Cardiac muscle cell (in vitro differentiated cells and primary cell): ENCODE measurements around the gene CADM1. TPM values are rescaled to one million over a fixed set of nuclear protein-coding genes. Genes with fewer than 3 reads are reported as not detected.
A peak's percentile ranks its signal among the peaks of the same experiment; 100 is the strongest.

Experiments used
- DNase-seq, 2 donors: peaks; one replicate each; pipeline versions ENCODE4 v3.0.0 to v3.0.0-alpha.2; 2010 to 2017; ENCODE audit warnings: low read depth in 1 of 2, low spot score in 1 of 2
- H3K27ac ChIP-seq: fragments of 200-600 bp; sonication (generic); 2 replicates; pipeline ENCODE4 v1.5.1; 2016
- H3K27me3 ChIP-seq: fragments of 200-600 bp; sonication (generic); 2 replicates; pipeline ENCODE4 v1.6.0; 2016; ENCODE audit warnings: control low read depth
- H3K36me3 ChIP-seq: fragments of 200-600 bp; sonication (generic); 2 replicates; pipeline ENCODE4 v1.5.1; 2016; ENCODE audit warnings: control low read depth
- H3K4me1 ChIP-seq: fragments of 200-600 bp; sonication (generic); 2 replicates; pipeline ENCODE4 v1.8.1; 2017; ENCODE audit warnings: low read depth, mild to moderate bottlenecking, mixed run types
- H3K4me3 ChIP-seq: fragments of 200-600 bp; sonication (generic); 2 replicates; pipeline ENCODE4 v1.5.1; 2016; ENCODE audit warnings: mild to moderate bottlenecking
- H3K9me3 ChIP-seq: fragments of 200-600 bp; sonication (generic); 2 replicates; pipeline ENCODE4 v1.5.1; 2017; ENCODE audit warnings: low read depth, mild to moderate bottlenecking, control low read depth
- CTCF ChIP-seq: IDR thresholded peaks from 2 replicates; pipeline ENCODE4 v1.5.1; 2012; ENCODE audit warnings: low read depth, mild to moderate bottlenecking, low read length
- polyA plus RNA-seq: library from polyadenylated mRNA; unstranded; fragments of >200 nt; fragmentation: Nextera tagmentation; extraction: Ambion mirVana; gene quantifications from 2 replicates; pipeline ENCODE4 v1.2.1, GENCODE V29; 2016
- total RNA-seq: library from RNA; depleted of rRNA; stranded (reverse); fragments of >200 nt; gene quantifications from 2 replicates; pipeline ENCODE4 v1.2.3, GENCODE V29; 2016

CADM1 gene
- total and polyA plus RNA-seq, 2 experiments from 2014 or later = 113 to 149 TPM

- Histone ChIP-seq H3K36me3 (no peaks in the 10 kb centered on the region), H3K27ac (no peak overlapping the region), H3K4me3 (no peak overlapping the region), H3K27me3 (no peaks in the 10 kb centered on the region), H3K4me1 (peaks cover 14% of the 10 kb centered on the region), H3K9me3 (no peaks in the 10 kb centered on the region)
- no peak for TF ChIP-seq CTCF
- no peak for DNase-seq
Measured at GRCh38 chr11:115411120-115411519, 93.1 kb downstream of the CADM1 start.

GRCh38 chr11:115409691-115410220, 94.5 kb downstream of the CADM1 start:
- no peaks in the 10 kb centered on the region for H3K9me3 ChIP-seq
- DNase-seq = peak in 1 of 2 donors; percentile 23
- no peak overlapping the region for H3K4me3 ChIP-seq
- peaks cover 11% of the 10 kb centered on the region for H3K4me1 ChIP-seq
- TF ChIP-seq CTCF = no peak
- no peaks in the 10 kb centered on the region for H3K36me3 ChIP-seq
- no peak overlapping the region for H3K27ac ChIP-seq
- no peaks in the 10 kb centered on the region for H3K27me3 ChIP-seq

- Histone ChIP-seq H3K27me3 (no peaks in the 10 kb centered on the region), H3K36me3 (no peaks in the 10 kb centered on the region), H3K4me3 (no peak overlapping the region), H3K27ac (no peak overlapping the region), H3K4me1 (peaks cover 11% of the 10 kb centered on the region), H3K9me3 (no peaks in the 10 kb centered on the region)
- no peak for DNase-seq
- TF ChIP-seq CTCF = no peak
Measured at GRCh38 chr11:115409116-115409670, 95.0 kb downstream of the CADM1 start.

GRCh38 chr11:115408036-115408921, 95.9 kb downstream of the CADM1 start:
- H3K9me3 ChIP-seq = no peaks in the 10 kb centered on the region
- no peak overlapping the region for H3K4me3 ChIP-seq
- H3K27me3 ChIP-seq = no peaks in the 10 kb centered on the region
- H3K27ac ChIP-seq = no peak overlapping the region
- no peak for DNase-seq
- H3K4me1 ChIP-seq = peaks cover 11% of the 10 kb centered on the region
- H3K36me3 ChIP-seq = no peaks in the 10 kb centered on the region
- no peak for TF ChIP-seq CTCF

- H3K4me1 ChIP-seq = peaks cover 11% of the 10 kb centered on the region
- TF ChIP-seq CTCF = no peak
- no peak for DNase-seq
- H3K27ac ChIP-seq = no peak overlapping the region
- H3K4me3 ChIP-seq = no peak overlapping the region
- H3K9me3 ChIP-seq = no peaks in the 10 kb centered on the region
- no peaks in the 10 kb centered on the region for H3K27me3 ChIP-seq
- H3K36me3 ChIP-seq = no peaks in the 10 kb centered on the region
Measured at GRCh38 chr11:115407496-115407895, 96.7 kb downstream of the CADM1 start.
